Medulla oblongata (tissue), 1 donor: ENCODE measurements around the gene FCN3.
A peak's percentile ranks its signal among the peaks of the same experiment; 100 is the strongest.

Experiments
- DNase-seq: peaks from one replicate; pipeline ENCODE4 v3.0.0-alpha.2; 2015; ENCODE audit errors: extremely low spot score

Gene FCN3

DNA sequence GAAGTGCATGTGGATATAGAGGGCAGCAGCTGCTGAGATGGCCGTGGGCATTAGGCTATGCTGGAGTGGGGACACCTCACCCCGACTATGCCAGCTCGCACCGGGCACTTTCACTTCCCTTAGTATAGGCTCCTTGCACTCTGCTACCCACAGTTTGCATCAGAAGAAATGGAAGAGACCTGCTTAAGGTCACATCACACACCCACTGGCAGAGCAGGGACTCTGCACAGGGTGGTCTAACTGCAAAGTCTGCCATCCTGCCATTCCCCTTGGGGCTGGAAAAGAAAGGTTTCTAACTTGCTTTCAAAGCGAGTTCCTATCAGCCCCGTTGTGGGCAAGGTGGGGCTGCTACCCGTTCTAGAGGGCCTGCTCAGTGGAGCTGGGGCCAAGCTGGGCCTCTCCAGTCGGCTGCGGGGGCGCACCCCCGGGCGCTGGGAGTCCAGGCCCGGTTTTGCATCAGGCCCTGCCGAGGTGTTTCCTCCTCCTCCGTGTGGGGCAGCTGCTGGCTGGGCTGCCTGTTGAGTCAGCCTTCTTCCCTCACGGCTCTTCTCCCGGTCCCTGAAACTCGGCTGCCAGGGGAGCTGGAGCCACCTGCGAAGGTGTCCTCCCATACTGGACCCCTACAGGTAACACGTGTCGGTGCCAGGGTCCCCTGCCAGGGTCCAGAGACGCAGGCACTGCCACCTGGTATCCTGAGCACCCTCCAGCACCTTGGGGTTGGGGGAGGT is 32.9 kb downstream of the FCN3 start, which contains the start of gene SYTL1:
Gene SYTL1, plus strand, starts transcription at position 498 of the 728 bp plus-strand sequence. CDS start 3,313 bp downstream, outside the sequence.
- DNase-seq = no peak

DNA sequence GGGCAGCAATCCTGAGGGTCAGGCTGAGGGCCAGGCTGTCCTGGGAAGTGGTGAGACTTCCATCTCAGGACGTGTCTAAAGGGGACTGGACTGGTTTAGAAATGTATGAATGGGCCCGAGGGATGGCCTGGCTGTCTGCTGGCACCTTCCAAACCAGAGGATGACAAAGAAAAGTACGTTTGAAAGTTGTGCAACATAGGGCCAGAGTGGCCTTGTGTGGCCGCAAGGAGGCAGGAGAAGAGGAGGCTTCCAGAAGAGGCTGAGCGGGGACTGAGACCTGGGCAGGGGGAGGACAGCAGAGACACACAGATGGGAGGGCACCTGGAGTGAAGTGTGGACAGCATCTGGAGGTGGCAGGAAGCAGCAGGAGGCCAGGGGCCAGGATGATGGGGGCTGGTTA is 35.4 kb downstream of the FCN3 start:
- DNase-seq = no peak

DNA sequence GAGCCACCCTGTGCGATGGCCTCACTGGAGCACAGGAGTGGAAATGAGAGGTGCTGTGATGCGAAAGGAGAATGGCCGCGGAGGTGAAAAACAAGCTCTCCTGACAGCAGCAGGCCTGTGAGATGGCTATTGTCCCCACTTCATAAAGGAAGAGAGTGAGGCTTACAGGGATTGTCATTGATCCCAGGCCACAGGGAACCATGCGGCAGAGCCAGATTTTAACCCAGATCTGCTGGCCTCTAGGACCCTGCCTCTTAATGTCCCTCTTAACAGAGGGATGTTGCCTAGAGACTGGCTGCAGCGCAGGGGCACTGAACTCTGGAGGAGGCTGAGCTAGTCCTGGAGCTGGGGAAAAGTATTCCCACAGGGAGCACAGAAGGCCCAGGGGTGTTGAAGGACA is 35.9 kb downstream of the FCN3 start:
- no peak for DNase-seq

DNA sequence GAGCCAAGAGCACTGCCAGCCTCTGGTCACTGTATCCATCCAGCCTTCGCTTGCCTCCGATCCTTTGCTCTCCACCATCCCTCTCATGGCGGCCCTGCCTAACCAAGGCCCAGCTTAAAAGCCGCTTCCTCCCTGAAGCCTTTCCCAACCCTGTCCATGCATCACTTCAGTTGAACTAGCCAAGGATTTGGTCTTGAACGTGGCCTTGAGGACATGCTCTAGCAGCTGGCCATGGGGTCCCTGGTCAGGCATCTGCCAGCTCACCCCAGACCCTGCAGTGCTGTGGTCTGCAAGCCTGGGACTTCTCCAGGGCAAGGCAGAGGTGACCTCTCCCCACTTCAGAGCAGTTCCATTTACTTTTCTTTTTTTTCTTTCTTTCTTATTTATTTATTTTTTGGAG is 37.9 kb downstream of the FCN3 start:
- DNase-seq = no peak

DNA sequence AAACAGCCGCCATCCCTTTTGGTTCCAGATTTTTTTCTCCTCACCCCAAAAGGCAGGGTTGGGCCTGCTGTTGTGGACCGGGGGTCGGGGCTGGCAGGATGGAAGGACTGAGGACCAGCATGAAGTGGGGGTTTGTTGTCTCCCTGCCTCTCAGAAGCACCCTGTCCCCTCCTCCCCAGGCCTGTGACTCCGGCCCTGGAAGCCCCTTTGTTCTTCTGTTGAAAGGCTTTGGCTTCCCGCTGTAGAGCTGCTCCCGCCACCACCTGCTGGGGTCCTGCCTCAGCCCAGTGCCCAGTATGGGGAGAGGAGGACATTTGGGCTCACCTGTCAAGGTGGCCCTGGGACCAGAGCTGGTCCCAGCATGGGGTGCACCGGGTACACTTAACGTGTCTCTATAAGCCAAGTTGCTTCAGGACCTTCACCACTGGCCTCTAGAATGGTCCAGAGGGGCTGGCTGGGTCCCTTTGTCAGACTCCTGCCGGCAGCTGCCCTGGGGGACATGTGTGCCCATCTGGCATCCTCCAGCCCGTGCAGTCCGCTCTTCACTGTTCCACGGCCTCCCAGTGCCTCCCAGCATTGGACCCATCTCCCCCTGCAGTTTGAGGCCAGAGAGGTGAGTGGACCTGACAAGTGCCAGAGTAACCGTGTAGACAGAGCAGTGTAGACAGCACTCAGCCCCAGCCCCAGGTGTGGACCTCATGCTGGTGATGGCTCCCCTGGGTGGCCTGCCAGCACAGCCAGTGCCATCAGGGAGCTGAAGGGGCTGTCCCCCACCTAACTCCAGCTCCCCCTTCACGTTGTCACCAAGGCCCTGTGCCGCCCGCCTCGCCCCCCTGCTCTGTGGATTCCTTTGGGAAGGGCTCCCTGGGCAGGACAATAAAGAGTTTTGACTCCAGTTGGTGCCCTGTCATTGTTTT is 38.9 kb downstream of the FCN3 start:
- no peak for DNase-seq

DNA sequence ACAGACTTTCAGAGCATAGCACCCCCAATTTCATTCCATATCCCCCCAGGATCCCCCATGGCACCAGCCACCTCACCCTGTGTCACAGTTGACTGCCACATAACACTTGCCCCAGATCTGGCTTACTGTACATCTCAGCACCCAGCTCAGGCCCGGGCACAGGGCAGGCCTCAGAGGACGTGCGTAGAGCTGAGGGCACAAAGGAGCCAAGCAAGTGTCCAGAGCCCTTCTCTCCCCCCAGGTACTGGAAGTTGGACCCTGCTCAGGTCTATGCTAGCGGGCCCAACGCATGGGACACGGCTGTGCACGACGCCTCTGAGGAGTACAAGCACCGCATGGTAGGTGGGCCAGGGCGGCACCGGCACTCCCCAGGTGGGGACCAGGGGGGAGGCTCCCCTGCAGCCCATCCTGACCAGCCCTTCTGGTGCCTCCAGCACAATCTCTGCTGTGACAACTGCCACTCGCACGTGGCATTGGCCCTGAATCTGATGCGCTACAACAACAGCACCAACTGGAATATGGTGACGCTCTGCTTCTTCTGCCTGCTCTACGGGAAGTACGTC is 40.8 kb downstream of the FCN3 start:
- DNase-seq = no peak

DNA sequence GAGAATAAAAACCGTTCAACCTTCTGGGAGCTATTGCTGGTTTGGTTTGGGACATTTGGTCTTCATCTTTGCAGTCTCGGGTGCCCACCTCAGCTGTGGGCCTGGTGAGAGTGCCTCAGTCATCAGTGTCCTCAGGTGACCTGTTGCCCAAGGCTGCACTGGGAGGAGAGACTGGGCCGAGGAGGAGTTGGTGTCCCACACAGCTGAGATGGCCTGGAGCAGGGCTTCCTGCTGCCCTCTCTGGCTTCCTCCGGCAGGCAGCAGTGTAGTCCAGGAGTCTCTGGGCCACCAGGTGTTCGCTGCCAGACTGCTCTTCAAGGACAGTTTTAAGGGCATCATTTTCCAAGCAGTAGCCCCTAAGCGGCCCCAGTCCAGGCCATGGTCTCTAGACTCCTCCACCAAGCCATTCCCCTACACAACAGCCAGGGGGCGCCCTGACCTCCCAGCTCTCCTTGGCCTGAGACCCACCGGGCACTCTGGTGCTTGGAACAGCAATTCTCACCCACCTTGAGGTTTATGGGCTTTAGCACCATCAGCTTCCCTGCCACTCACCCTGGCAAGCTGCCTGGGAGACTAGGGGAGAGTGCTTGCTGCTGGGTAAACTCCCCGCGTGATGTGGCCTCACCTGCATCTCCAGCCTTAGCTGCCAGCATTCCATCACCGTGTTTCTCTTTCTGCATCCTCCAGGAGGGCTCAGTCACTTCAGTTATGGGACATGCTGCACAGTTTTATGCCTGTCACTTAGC is 41.9 kb downstream of the FCN3 start:
- peak; percentile 26 for DNase-seq

DNA sequence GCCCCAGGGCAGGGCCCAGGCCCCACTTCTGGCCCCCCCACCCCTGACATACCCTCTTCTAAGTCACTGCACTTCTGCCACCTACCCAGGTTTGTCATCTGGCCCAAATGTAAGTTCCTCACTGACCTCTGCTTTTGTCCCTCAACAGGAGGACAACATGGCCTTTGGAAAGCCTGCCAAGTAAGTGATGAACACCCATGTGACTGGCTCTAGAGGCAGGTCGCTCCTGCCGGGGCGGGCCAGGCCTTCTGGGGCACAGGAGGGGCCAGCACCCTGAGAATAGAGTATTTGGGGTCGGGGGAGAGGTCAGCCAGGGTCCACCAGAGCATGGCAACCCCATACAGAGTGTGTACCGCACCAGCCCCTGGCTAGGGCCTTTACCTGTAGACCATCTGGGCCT is 42.7 kb downstream of the FCN3 start:
- no peak for DNase-seq

DNA sequence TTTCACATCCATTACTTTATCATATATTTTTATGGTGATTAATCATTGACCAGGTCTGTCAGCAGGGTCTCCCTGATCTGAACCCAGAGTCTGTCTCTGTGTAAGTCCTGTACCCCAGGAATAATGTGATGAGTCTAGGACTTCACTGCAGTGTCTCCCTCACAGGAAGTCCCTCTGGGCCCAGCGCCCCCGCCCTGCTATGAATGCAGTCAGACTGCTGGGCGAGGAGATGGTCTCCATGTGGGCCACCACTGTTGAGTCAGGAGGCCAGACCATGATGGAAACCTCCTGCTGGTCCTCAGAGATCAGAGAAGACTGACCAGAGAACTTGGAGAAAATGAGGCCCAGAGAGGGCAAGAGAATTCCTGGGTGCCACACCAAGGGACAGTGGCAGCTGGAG is 43.2 kb downstream of the FCN3 start:
- no peak for DNase-seq

DNA sequence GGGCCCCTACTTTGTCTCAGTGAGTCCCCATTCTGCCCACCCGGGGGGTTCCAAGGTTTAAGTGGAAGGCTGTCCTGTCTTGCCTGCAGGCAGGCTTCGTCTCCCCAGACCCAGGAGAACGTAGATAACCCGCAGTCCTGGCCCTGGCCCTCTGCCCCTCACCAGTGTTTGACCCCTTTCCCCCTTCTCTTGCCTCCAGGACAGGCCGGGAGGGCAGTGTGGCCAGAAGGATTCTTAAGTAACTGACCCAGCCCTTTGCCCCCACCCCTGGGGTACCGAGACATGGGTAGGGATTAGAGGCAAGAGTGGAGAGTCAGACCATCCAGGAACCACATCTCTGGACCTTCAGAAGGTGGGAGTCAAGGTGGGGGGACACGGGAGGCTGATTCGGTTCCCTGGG is 43.8 kb downstream of the FCN3 start:
- DNase-seq = no peak

DNA sequence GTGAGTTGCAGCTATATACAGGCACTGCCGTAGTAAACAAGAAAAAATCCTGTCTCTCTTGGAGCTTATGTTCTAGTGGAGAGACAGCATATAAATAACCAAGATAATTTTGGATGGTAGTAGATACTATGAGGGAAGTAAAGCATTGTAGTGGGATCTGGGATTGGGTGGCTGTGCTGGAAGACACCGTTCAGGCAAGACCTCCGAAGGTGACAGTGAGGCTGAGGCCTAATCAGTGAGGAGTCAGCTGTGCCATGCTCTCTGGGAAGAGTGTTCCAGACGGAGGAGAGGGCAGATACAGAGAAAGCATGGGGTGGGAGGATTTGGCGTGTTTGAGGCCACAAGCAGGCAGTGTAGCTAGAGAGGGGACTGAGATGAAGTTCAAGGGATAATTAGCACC is 46.7 kb downstream of the FCN3 start:
- DNase-seq = no peak

DNA sequence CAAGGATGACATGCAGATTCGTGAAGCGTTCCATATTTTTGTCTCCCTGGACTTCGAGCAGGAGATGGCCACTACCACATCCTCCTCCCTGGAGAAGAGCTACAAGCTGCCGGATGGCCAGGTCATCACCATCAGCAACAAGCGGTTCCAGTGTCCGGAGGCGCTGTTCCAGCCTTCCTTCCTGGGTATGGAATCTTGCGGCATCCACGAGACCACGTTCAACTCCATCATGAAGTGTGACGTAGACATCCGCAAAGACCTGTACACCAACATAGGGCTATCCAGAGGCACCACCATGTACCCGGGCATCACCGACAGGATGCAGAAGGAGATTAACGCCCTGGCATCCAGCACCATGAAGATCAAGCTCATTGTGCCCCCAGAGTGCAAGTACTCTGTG is 49.3 kb downstream of the FCN3 start:
- DNase-seq = no peak

DNA sequence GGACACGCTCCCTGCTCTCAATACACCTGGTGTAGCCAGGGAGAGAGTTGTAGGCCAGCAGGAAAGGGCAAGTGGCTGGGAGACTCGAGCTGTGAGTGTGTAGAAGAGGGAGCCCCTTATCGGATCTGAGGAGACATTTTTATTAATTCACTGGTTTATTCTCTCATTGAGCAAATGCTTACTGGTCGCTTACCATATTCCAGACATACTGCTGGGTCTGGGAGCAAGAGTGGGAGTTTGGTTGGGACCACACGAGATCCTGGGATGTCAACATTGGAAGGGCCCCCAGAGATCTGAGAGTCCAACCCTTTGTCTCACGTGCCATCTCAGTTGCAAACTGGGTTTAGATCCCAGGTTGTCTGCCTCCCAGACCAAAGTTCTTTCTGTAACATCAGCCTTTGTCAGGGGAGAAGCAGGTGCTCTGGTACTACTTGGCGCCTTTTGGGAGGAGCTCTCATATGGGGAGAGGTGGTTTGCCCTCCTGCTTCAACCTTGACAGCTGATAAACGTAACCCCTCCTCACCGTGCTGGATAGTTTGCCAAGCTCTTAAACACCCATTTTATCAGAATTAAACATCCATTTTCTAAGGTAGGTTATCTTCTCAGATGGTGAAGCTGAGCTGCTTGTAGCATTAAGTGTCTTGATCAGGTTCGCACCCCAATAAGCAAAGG is 51.9 kb downstream of the FCN3 start:
- DNase-seq = no peak

DNA sequence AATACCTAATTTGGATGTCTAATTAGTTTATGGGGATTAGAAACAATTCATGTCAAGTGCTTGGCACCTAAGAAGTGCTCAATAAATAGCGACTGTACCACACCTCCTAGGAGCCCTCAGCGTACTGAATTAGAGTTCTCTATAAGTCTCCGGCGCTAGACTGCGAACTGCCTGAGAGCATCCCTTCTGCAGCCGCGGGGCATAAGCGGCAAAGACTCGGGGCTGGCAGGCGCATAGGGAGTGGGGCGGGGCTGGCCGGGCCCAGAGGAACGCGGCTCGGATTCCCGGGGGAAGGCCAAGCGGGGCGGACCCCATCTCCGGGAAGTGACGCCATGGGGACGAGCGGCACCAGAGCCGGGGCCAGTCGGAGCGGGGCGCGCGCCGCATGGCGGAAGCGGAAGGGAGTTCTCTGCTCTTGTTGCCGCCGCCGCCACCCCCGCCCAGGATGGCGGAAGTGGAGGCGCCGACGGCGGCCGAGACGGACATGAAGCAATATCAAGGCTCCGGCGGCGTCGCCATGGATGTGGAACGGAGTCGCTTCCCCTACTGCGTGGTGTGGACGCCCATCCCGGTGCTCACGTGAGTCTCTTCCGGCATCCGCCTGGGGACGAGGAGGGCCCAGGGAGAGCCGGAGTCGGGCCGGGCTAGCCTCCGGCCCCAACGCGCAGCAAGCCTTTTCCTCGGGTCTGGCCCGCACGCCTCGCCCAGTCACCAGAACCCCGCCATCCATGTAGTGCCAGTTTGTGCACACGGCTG is 52.6 kb downstream of the FCN3 start, which contains the start of gene TMEM222:
Gene TMEM222, plus strand, starts transcription at position 351 of the 756 bp plus-strand sequence. Its CDS starts 35 bp downstream, at position 386.
- peak; percentile 98 for DNase-seq
